HG03378 (cell line): ENCODE data around the gene MRNIP.
"Not testable (repeated sequence)": the region's sequence is repeated elsewhere in the genome, so short reads cannot be mapped to it uniquely, and the experiment has no call there.

ENCODE experiments used
- ATAC-seq: cut with Tn5 transposase; IDR thresholded peaks from one replicate; pipeline ENCODE4 v1.9.1; 2021; ENCODE audit warnings: mild to moderate bottlenecking, moderate library complexity; ENCODE audit not compliant: unreplicated experiment

Gene MRNIP

GRCh38 chr5:179872055-179872827 lies 13.6 kb upstream of the MRNIP start:
- ATAC-seq = no peak

DNA sequence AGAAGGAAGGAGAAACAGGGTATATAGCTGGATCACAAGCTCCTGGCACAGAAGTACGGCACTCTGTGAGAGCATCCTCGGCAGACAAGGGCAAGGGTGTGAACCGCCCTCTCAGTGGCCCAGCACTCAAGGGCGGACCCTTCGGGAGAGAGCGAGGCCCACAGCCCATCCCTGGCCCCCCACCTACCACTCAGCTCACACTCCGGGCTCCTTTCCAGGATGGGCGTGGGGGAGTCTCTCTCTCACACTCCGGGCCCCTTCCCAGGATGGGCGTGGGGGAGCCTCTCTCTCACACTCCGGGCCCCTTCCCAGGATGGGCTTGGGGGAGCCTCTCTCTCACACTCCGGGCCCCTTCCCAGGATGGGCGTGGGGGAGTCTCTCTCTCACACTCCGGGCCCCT lies 12.9 kb upstream of the MRNIP start:
- not testable (repeated sequence) for ATAC-seq

DNA sequence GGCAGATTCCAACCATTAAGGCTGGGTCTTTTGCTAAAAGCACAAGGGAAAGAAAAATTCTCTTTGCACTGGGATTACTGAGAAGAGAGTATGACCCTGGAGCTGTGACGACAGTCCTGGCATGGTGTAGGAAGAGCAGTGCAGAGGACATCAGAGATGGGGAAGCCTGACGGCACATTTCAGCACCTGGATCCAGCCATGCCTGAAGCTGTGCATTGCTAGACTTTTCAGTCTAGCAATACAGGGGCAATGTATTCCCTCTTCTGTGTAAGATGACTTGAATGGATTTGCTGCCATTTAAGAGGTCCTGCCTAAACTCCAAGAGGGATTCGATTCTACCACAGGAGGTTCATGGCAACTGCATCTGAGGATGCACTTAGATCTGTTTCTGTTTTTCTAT lies 12.3 kb upstream of the MRNIP start:
- ATAC-seq = no peak

- no peak for ATAC-seq
These were observed 11.8 kb upstream of the MRNIP start for GRCh38 chr5:179870403-179870903.

DNA sequence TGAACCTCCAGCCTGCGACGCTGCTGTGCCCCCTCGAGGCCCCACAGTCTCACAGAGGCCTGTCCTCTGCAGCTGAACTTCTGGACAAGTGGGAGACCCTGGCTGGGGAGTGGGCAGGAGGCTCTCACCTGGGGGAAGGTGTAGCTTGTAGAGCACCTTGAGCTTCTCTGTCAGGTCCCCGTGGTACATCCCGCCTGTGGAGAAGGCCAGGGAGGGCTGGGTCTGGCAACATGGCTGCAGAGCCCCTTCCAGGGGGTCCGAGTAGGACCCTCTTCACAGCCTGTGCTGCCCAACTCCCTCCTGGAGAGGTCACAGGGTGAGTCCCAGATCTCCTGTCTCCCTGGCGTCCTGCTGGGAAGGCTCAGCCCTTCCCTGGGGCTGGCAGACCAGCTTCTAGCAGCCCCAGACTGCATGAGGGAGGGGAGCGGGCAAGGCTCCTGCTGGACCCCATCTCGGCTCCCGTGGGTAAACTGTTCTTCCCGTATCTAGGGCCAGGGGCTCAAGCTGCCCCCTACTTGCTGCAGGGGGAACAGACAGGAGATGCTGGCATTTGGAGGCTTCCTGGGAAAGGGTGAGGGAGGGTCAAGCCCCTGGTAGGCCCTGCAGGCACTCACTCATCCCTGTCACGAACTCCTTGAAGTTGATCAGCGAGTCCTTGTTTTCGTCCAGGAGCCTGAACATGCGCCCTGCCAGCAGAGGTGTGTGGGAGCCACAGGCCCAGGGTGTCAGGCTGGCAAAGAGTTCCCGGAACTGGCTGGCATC lies 11.2 kb upstream of the MRNIP start:
- no peak for ATAC-seq

GRCh38 chr5:179869101-179869500 lies 10.5 kb upstream of the MRNIP start:
- ATAC-seq = no peak

GRCh38 chr5:179868541-179868940 lies 9.9 kb upstream of the MRNIP start:
- ATAC-seq = no peak

- ATAC-seq = no peak
These were observed 8.9 kb upstream of the MRNIP start for GRCh38 chr5:179867476-179867875.

- ATAC-seq = no peak
These were observed 8.5 kb upstream of the MRNIP start for GRCh38 chr5:179867079-179867465.

DNA sequence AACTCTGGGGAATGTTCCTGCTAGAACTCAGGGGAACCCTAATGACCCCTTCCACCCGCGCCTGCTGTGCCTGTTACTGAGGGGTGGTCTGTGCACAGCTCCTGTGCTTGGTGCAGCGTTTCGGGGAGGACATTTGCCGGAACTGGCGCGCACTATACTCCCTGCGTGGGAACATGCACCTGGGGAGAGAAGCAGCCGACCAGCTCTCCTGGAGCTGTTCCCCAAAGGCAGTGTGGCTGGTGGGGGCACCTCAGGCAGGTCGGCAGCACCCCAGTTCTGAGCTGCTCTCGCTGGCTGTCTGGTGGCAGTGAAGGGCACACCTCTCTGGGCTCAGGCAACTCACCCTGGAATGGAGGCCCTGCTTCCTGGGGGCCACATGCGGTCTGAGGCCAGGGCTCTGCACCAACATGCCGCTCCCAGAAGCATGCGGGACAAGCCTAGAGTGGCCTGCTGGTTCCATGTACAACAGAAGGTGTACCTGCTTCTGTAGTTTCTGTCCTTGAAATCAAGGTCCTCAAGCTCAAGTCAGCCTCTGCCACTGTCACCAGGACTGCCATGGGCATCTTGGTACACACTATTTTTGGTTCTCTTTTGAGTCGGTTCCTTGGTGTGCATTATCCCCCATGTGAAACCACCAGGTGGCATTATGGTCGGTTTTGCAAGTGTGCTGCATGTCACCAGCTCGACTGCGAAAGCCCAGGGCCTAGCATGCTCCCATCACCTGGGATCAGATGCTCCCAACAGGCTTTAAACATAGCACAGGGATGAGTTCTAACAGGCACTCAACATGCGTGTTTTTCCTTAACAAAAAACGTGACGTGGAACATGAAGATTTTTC lies 7.8 kb upstream of the MRNIP start:
- ATAC-seq = no peak

DNA sequence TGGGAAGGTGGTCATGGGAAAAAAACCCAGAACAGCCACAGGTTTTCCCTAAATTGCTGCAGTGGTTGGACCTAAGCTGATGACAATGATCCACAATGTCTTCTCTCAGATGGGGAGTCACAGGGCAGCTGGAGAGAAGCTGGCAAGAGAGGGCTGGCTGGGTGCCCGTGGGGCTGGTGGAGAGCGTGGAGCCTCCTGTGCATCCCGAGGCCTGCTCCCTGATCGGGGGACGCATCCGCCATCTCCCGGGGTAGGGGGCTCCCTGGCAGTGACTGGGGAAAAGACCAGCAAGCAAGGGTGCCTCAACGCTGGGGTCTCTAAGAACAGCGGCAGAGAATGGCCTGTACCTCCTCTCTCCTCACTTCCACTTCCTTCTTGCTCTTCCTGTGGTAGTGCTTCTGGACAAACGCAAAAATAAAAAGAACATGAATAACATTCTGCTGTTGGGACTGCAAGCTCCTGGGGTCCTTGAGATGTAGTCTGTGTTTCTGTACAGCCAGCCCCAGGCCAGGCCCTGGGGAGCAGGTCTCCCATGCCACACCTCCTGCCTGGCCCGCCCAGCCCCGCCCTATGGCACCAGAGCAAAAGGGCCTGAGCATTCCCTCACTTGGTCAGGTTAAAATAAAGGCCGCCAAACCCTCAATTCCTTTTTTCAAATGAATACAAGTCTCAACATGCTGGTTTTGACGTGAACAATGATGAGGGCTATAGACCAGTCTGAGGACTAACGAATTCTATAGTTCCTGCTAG lies 7.0 kb upstream of the MRNIP start:
- ATAC-seq = no peak

DNA sequence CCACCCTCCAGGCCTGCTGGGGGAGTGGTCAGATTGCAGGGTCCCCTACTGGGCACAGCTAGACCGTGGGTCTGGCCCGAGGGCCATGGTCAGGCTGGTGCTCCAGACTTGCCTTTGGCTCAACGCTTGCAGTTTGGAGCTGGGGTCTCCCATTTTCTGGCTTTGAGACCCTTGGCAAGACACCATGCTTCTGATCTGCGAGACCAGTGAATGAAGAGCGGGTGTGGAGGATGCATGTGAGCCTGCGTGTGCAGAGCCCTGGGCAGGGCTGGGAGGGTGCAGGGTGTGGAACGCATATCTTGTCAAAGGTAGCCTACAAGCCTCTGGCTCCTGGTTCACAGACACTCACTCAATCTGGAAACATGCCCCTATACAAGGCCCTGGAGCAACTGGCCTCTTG lies 6.1 kb upstream of the MRNIP start:
- ATAC-seq = no peak

DNA sequence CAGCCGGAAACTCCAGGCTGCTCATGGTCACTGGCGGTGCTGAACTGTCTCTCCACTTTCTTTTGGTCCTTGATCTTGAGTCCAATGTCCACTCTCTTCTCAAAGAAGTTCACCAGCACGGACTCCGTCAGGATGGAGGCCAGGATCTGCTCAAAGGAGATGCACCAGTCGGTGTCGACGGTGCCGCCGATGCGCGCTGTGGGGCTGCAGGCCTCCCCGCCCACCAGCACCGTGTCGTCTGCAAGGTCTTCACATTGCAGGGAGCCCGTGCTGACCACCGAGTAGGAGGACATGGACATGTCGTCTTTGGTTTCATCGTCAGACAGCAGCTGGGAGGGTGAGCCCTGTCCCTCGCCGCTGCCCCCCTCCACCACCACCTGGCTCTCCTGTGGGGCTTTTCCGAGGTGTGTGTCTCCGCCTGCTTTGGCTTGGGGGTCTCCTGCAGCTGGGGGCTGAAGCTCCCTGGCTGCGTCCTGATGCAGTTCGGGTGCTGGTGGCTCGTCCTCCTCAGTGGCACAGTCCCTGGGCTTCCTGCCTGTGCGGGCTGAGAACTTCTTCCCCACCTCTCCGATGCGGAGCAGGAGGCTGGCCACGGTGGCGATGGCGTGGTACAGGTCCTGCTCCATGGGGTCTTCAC lies 5.0 kb upstream of the MRNIP start:
- no peak for ATAC-seq

DNA sequence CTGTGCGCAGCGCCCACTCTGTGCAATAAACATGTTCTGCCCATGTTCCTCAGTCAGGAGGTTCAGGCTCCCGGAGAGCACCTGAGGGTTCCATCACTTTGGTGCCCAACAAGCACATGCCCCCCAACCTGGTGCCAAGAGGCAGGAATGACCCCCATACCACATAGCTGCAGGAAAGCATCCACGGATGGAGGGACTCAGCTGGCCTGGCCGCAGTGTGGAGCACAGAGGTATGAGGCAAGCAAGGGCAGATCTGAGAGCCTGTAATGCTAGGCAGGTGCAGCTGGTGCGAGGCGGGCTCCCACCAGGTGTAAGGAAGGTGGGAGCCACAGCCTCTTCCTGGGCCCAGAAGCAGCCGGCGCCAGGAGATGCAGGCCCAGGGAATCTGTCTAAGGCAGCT lies 4.3 kb upstream of the MRNIP start:
- no peak for ATAC-seq

GRCh38 chr5:179862296-179862695 lies 3.7 kb upstream of the MRNIP start:
- no peak for ATAC-seq

DNA sequence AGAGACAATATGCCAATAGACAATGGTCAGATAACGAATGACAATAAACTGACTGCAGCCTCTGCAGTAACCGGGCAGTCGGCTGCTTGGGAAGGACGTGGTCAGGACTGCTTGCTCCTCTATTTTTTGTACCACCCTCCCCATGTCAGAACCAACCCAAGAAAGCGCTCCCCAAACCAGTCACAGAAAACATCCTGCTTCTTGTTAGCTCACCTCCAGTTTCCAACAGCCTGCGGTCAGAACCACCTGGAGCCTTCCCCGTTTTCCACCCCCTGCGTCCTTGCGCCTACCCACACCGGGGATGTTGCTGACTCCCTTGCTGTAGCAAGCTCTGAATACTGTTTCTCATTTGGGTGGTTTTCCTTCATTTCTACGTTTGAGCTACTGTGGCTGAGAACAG lies 1.7 kb upstream of the MRNIP start:
- ATAC-seq = no peak

DNA sequence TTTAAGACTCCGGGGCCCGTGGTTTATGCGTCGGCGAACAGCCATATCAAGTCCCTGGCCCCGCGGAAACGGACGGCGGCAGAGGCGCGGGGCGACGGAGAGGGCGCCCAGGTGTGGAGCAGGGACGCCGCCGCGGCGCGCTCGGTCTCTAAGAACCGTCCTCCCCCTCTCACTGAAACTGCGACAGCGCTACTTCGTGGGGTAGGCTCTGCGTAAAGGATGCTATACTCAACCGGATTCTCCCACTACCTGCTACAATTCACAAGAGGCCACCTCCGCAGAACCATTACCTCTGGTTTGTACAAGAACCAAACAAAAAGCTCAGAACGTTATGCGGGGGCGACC lies 404 bp downstream of the MRNIP start:
- ATAC-seq = no peak

DNA sequence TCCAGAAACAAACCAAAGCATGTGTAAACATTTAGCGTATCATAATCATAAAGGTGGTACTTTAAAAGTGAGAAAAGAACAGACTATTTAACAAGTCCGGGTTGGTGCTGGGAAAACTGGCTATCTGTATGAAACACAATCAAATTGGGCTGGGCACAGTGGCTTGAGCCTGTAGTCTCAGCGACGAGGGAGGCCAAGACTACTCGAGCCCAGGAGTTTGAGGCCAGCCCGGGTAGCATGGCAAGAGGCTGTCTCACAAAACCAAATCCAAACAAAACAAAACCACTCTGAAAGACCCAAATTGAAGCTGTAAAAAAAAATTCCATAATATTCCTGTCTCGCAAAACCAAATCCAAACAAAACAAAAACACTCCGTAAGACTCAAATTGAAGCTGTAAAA lies 4.3 kb downstream of the MRNIP start:
- ATAC-seq = no peak

DNA sequence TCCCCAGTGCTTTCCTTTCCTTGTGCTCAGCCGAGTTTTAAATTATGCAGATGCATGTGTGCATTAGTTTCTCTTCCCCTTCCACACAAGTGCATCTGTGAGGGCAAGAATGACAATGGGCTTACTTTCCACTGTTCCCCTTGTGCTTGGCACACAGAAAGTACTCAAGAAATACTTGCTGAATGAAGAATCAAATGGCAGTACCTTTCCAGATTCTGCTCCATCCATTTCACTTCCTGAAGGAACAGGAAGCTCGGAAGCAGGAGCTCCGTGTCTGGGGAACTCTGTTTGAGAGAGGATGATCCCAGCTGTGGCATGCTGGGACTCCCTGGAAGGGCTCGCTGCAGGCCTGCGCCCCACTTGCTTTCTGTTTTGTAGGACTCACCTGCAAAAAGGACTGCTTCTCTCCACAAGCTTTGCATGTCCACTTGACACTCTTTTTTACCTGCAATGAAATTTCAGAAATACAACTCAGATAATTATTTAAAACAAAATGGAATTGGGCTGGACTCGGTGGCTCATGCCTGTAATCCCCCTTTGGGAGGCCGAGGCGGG lies 5.5 kb downstream of the MRNIP start:
- ATAC-seq = peak; percentile 81

DNA sequence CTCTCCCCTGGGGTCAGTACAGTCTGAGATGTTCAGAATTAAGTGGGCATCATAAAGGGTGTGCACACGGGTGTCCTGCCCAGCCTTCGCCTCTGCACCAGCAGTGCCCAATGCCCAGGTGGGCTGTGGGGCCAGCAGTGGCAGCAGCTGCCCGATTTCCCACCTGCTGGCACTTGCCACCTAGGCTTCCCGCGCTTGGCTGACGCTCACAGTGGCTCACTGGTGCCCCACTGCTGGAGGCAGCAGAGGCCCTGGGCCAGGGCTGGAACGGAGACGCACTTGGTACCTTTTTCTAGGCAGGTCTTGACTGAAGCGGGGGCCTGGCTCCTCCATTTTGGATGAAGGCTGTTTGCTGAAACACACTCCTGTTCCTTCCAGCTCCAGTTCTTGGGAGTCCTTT lies 17.0 kb downstream of the MRNIP start:
- ATAC-seq = no peak
